ENCODE results near the gene UTP14C.
"Not testable (repeated sequence)": the region's sequence is repeated elsewhere in the genome, so short reads cannot be mapped to it uniquely, and the experiment has no call there.

The UTP14C gene

DNA sequence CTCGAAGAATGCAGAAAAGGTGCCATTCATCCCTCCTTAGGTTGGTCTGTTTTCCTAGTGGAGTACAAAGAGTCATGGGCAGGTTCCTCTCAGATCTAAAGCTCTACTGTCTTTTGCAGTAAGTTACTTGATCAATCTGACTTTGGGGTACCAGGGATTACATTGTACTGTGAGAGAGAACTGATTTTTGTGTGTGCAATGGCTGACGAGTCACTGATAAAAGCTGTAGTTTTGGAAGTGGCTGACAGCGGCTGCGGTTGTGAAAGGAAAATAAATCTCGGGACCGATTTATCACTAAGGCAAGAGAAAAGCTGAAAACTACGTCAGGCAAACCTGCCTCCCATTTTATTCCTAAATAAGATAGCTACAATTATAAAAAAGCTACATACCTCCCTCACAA lies 26.9 kb downstream of the UTP14C start:
- no peak for DNase-seq

DNA sequence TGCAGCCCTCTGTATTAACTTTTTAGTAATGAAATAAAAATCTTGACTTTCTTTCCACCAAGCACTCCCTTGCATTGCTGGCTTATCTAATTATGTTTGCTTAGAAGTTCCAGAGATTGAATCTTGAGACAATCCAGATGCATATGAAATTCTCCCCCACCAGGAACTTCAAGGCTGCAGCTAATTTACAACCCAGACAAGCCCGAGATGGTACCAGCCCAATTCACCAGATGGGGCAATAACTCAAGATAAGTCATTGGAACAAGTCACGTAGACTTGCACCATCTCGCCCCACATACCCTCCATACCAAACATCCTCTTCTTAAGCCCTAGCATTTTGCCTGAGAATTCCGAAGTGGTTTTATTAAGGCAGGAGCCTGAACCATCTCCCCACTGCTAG lies 29.0 kb downstream of the UTP14C start:
- no peak for DNase-seq

GRCh38 chr13:52061064-52061463 lies 36.6 kb downstream of the UTP14C start:
- not testable (repeated sequence) for DNase-seq

GRCh38 chr13:52061587-52061986 lies 37.1 kb downstream of the UTP14C start:
- no peak for DNase-seq

- DNase-seq = no peak
Observed at GRCh38 chr13:52067237-52067636, 42.7 kb downstream of the UTP14C start.

DNA sequence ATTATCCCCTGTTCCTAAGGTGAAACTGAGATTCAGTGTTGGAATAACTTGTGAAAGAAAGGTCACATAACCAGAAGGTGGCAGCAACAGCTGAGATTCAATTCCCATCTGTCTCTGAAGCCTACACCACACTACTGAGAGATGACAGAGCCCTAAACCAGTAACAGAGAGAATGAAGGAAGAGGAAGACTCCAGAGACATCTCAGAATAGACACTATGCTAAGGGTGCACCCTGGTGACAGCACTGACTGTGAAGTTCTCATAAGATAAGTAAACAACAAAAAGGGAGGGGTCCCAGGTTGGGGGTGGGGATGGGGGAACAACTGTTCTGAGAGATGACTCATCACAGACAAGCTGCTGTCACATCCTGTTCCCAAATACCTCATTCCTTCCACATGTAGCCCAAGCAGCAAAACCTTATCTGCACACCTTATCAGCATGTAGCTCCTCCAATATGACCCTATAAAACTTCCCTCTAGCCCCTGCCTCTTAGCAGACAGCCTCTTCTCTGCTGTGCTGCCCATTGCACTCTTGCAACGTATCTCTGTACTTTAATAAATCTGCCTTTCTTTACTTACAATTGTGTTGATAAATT lies 46.5 kb downstream of the UTP14C start:
- no peak for DNase-seq

All from NCI-H1436 treated with DMSO at 0.1 percent for 48 hours (cell line).